HL-60/S4 treated with retinoic acid at 250 ng/mL for 4 days and 3 days (cell line): Measurements from ENCODE around the gene TBC1D2.
"Not testable (repeated sequence)": the region's sequence is repeated elsewhere in the genome, so short reads cannot be mapped to it uniquely, and the experiment has no call there.

Experiments
- in situ Hi-C: fragments of 300-500 bp; cut with MboI; formaldehyde crosslinking; loops from 2 replicates; pipeline ENCODE4 v1.7.0; 2022; ENCODE audit warnings: low sequenced_read_pairs

TBC1D2 gene

DNA sequence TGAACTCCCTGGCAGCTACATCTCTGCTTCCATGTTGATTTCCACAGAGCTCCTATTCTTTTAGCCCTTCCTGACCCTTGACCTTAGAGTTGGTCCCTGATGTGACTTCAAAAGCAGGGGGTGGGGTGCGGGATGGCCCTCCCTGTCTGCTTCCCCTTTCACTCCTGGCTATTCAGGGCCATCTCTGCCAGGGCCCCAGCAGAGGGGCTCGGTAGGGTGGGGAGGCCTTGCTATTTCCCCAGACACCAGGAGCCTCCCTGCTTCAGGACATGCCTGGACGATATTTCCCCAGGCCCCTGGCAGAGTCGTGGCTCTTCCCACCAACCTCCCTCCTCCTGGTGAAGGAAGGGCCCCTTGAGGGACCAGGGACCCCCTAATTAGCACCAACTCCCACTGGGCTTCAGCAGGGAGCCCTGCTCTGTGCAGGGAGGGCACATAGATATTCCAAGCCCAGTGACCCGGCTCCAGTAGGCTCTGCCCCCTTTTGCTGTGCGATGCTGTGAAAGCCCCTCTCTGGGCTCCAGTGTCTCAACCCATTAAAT is 80.3 kb downstream of the TBC1D2 start:
- in situ Hi-C loops, result no loop called here

DNA sequence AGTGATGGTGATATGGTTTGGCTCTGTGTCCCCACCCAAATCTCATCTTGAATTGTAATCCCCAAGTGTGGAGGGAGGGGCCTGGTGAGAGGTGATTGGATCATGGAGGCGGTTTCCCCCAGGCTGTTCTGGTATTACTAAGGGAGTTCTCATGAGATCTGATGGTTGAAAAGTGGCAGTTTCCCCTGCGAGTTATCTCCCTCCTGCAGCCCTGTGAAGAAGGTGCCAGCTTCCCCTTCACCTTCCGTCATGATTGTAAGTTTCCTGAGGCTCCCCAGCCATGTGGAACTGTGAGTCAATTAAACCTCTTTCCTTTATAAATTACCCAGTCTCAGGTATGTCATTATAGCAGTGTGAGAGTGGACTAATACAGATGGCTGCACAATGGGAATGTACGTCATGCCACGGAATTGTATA is 80.9 kb downstream of the TBC1D2 start:
- in situ Hi-C loops, result not testable (repeated sequence)

GRCh38 chr9:98173181-98173580 is 82.3 kb downstream of the TBC1D2 start:
- in situ Hi-C loops, result no loop called here

GRCh38 chr9:98172604-98173003 is 82.8 kb downstream of the TBC1D2 start:
- in situ Hi-C loops, result no loop called here

DNA sequence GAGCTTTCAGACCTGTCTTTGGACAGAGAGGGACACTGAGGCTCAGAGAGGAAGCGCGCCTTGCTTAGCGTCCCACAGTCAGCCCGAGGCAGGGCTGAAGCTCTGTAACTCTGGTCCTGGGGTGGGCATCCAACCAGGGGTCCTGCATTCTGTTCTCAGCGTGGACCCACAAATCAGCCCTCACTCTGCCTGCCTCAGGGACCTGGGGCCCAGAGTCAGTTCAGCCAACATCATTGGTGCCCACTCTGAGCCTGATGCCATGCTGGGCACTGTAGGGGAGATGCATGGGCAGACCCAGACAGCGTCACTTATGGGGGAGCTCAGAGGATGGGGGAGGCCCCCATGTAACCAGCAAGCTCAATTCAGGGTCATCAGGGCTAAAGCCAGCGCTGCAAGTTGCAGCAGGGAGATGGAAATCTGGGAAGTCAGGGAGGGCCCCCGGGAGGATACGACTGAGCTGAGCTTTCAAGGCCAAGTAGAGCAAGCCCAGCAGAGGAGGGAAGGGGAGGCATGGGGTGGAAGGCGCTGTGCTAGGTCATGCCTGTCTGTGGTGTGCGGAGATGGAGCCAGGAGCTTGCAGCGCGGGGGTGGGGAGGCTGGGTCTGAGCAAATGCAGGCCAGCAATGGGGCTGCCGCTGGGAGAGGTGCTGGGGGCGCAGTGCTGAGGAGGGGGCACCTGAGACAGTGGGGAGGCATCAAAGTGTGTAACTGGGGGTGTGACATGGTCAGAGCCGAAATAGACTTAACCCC is 84.1 kb downstream of the TBC1D2 start:
- in situ Hi-C loops, result no loop called here

- in situ Hi-C loops, result no loop called here
Observed at GRCh38 chr9:98168941-98169488, 86.4 kb downstream of the TBC1D2 start.

- in situ Hi-C loops, result no loop called here
Observed at GRCh38 chr9:98168153-98168780, 87.2 kb downstream of the TBC1D2 start.

GRCh38 chr9:98164912-98165311 is 90.5 kb downstream of the TBC1D2 start:
- in situ Hi-C loops, result no loop called here

DNA sequence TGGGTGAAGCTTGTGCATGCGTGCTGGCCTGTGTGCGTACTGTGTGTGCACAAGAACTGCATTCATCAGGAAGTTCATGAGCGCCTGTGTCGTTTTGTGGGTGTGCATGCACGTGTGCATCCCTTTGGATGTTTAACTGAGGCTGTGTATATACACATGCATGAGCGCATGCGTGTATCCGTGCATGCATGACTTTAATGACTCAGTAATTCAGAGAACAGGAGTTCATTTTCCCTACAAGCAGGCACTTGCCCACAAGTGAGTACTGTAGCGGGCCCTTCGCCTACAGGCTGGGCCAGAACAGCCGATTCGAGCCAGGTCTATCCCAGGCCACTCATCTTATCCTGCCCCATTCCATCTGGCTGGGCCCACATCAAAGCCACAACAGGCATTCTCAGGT is 92.8 kb downstream of the TBC1D2 start:
- in situ Hi-C loops, result no loop called here

- in situ Hi-C loops, result no loop called here
Observed at GRCh38 chr9:98161851-98162250, 93.6 kb downstream of the TBC1D2 start.

- in situ Hi-C loops, result no loop called here
Observed at GRCh38 chr9:98159790-98160189, 95.7 kb downstream of the TBC1D2 start.

DNA sequence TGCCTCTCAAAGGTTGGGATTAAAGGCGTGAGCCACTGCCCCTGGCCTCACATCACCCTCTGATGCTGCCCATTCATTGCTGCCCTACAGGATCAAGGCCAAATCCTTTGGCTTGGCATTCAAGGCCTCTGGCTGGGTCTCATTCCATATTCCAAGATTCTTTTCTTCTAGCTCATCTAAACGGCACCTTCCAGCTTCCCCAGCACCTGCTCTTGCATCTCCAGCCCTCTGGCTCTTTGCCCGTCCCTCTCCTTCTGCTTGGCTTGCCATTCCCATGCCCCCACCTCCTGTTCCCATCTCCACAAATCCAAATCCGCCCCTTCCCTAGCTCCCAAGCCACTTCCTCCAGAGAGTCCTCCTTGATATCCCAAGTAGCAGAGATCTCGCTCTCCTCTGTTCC is 96.1 kb downstream of the TBC1D2 start:
- in situ Hi-C loops, result no loop called here

DNA sequence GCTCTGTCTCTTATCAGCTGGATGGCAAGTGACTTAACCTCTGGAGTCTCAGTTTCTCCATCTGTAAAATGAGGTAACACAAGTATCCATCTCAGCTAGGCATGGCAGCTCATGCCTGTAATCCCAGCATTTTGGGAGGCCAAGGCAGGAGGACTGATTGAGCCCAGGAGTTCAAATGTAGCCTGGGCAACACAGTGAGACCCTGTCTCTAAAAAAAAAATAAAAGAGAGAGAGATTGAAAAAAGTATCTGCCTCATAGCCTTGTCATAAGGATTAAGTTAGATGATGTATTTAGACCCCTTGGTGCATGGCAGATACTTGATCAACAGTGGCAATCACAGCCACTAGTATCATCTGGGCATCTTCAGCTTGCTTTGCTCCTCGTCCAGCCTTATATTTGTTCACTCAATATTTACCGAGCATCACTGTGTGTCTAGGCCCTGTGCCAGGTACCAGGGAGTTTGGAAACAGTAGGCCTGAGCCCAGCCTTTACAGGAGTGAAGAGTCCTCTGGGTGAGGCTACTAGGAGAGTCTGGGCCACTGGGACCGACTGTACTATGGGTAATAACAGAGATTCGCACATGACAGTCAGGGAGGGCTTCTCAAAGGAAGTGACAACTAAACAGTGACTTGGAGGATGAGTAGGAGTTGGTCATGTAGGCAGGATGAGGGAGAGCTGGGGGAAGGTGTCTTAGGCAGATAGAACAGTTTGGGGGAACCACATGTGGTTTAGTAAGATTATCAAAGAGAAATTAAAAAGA is 97.2 kb downstream of the TBC1D2 start:
- in situ Hi-C loops, result no loop called here

- in situ Hi-C loops, result no loop called here
Observed at GRCh38 chr9:98157372-98157771, 98.1 kb downstream of the TBC1D2 start.

- in situ Hi-C loops, result no loop called here
Observed at GRCh38 chr9:98154678-98155077, 100.8 kb downstream of the TBC1D2 start.

DNA sequence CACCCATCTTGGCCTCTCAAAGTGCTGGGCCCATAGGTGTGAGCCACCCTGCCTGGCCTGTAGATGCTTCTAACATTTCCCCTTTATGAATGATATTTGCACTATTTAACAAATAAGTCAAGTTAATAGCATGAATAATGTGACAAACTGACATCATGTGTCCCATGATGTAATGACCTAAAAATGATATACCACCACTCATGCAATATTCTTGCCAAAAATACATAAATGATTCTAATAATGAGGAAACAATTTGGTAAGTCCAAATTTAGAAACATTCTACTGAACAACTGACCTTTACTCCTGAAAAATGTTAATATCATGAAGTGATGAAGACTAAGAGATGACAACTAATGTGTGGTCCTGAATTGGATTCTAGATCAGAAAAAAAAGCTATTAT is 102.9 kb downstream of the TBC1D2 start:
- in situ Hi-C loops, result no loop called here

DNA sequence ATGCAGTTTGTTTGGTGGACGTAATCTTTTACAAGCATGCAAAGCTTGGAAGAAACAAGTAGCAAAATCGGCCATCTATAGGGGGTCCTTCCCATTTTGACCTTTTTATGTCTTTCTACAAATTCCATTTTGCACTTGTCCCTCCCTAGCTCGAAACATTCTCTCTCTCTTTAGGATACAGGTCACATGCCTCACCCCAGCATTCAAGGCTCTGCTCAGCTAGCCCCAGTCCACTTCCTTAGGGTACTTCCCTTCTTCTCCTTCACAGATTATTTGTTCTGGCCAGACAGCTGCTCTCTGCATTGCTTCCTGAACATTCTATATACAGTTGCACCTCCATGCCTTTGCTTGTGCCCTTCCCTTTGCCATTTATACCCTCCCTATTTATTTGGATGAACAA is 104.7 kb downstream of the TBC1D2 start:
- in situ Hi-C loops, result no loop called here

GRCh38 chr9:98150164-98150563 is 105.3 kb downstream of the TBC1D2 start:
- in situ Hi-C loops, result no loop called here

- in situ Hi-C loops, result no loop called here
Observed at GRCh38 chr9:98149422-98149821, 106.0 kb downstream of the TBC1D2 start.
